GM12874 (cell line): ENCODE data around the gene EXOC3L4.

Experiments
- TF ChIP-seq, protein P1 (sequence below): IDR thresholded peaks from 2 replicates; pipeline ENCODE4 v1.5.1; 2011; ENCODE audit warnings: low read depth, mild to moderate bottlenecking, control low read depth, low read length, moderate library complexity; ENCODE audit not compliant: insufficient read depth

Gene EXOC3L4

DNA sequence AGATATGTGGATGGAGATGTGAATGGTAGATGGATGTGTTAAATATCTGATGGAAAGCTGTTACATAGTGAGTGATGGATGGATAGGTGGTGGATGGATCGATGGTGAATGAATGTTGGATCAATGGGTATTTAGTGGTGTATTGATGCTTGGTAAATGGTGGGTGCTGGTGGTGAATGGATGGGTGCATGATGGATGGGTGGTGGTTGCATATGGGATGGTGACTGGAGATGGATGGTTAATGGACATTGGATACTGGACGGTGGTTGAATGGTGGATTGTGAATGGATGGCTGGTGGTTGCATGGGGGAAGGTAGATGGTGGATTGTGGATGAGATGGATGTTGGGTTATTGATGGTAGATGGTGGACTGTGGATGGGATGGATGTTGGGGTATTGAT lies 12.6 kb upstream of the EXOC3L4 start:
- TF ChIP-seq, protein P1, sequence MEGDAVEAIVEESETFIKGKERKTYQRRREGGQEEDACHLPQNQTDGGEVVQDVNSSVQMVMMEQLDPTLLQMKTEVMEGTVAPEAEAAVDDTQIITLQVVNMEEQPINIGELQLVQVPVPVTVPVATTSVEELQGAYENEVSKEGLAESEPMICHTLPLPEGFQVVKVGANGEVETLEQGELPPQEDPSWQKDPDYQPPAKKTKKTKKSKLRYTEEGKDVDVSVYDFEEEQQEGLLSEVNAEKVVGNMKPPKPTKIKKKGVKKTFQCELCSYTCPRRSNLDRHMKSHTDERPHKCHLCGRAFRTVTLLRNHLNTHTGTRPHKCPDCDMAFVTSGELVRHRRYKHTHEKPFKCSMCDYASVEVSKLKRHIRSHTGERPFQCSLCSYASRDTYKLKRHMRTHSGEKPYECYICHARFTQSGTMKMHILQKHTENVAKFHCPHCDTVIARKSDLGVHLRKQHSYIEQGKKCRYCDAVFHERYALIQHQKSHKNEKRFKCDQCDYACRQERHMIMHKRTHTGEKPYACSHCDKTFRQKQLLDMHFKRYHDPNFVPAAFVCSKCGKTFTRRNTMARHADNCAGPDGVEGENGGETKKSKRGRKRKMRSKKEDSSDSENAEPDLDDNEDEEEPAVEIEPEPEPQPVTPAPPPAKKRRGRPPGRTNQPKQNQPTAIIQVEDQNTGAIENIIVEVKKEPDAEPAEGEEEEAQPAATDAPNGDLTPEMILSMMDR = no peak

DNA sequence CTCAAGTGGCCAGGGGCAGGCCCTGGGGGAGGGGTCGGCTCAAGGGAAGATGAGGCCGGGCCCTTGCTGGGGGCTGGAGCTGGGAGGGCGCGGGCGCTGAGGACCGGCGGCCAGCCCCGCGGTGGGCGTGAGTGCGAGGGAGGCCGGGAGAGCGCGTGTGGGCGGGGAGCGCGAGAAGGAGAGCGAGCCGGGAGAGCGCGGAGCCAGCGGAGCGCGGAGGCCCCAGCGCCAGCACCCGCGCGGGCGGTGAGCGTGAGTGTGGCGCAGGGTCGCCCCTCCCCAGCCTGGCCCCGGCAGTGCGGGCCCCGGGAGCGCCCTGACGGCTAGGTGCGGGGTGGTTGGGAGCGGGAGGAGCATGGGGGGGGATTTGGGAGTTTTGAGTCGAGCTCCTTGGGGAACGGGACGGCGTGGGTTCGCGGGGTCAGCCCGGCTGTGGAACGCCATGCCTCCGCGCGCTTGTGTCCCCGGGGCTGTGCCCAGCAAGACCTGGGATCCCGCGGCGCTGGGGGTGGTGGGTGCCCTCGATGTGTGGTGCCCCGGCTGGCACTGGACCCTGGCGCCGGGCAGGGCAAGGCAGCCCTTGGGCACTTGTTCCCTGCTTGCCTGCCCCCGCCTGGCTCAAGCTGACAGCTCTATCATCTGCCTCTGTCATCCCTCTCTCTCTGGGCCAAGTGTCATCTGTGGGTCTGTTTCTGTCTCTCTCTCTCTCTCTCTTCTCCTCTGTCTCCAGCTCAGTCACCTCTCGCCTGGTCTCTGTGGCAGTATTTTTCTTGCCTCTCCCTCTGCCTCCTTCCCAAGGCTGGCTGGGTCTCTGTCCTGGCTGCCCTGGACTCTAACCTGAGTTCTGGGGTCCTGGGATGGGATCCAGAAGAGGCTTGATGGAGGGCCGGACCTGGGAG lies 10.3 kb upstream of the EXOC3L4 start, which contains the start of gene LBHD2:
Gene LBHD2, plus strand, starts transcription at position 190 of the 899 bp plus-strand sequence. CDS start 1,803 bp downstream, outside the sequence.
- TF ChIP-seq, protein P1 = no peak

DNA sequence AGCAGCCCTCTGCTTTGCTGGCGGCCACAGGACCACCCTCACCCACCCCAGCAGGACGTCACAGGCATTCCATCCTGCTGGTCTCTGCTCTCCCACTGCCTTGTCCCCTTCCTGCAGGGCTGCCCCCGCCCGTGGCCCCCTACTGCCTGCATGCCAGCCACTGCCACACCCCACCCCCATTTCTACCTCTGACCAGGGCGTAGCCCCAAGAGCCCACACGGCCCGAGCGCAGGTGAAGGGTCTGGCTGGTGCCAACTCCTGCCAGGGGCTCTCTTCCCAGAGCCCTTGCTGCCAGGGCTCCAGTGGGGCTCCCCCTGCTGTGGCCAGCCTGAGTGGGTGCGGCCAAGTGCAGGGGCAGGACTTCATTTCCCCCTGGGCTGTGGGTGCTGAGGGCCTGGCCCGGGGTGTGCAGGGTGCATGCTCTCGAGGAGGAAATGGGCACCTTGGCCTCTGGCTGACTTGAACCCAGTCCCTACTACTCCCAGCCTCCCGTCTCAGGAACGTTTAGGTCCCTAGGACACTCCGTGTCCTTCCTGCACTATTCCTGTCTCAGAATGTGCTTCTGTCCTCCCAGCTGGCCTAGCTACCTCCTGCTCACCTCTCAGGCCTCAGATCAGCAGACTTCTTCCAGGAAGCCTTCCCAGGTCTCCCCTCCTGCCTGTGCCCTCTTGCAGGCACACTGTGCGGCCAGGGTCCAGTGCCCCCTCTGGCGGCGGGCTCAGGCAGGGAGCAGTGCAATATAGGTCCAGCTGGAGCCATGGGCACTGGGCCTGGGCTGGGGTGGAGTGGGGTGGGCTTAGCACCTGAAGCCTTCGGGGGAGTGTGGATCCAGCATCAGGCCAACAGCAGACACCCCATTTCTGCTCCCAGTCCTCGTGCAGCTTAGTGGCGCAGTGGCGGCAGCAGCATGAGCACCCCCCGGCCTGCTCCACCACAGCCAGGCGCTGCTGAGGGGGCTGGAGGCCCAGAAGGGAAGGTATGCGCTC lies 9.1 kb upstream of the EXOC3L4 start:
- TF ChIP-seq, protein P1 = 0 out of 2 replicates have a peak, but pooled peaks have one; percentile 6

DNA sequence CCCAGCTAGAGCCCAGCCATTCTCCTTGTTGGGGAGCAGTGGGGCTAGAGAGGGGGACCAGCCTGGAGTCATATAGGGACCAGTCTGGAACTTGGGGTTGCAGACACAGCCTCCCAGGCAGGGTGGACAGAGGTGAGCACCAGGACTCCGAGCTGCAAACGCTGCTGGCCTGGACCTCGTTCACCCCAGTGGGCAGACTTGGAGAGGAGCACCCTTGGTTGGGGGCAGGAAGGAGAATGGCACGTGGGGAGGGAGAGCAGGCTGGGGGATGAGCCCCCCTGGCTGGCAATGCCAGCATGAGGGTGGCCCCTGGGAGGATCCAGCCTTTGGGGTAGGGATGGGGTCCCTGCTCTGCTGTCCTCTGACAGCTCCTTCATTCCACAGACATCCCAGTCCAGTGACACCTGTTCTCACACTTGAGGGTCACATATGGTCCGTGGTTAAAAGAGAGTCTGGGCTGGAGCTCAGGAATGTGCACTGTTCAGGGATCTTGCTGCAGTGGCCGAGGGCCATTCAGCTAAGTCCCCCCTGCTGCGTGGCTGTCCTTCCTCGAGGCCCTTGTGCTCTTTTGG lies 7.7 kb upstream of the EXOC3L4 start:
- TF ChIP-seq, protein P1 = no peak

DNA sequence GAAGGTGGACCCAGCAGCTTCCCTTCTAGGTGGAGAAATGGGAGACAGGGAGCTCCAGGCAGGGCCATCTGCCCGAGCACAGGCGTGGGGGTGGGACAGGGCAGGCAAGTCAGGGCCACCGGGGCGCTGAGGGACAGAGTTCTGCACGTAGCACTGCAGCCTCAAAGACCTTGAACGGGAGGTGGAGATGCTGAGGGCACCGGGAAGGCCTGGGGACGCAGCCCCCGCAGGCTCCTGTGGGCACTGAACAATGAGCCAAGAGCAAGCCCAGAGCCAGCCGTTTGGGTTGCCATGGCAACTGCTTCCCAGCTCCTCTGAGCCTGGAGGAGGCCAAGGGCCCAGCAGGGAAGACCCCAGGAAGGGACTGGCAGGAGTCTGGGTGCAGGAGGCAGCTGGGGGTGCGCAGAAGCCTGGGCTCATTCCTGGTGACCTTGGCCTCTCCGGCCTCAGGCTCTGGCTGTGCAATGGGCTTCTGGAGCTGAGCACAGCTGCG lies 7.1 kb upstream of the EXOC3L4 start:
- TF ChIP-seq, protein P1 = no peak

DNA sequence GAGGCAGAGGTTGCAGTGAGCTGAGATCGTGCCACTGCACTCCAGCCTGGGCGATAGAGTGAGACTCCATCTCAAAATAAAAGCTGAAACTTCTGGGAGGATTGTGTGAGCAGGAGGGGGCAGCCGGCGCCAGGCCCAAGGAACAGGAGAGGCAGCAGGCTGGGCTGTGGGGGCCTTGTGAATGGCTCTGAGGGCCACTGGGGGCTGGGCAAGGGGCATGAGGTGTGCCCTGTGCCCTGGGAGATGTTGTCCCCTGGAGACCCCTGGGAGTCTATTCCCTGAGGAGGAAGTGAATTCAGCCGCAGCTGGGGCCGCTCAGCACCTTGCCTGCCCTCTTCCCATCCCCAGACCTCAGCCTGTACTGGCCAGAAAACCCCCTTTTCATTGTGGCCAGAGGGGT lies 5.6 kb upstream of the EXOC3L4 start:
- TF ChIP-seq, protein P1 = no peak
